MM.1S (cell line): ENCODE results near the gene FCHSD2.
A peak's percentile ranks its signal among the peaks of the same experiment; 100 is the strongest.

Experiments
- DNase-seq: peaks from one replicate; pipeline ENCODE4 v3.0.0-alpha.2; 2015
- H2AFZ ChIP-seq: fragments of 300-600 bp; sonication (generic); 2 replicates; pipeline ENCODE4 v1.6.0; 2016; ENCODE audit warnings: antibody characterized with exemption, low read length
- H3F3A ChIP-seq: fragments of 300-600 bp; sonication (generic); 2 replicates; pipeline ENCODE4 v1.6.1; 2016; ENCODE audit warnings: mild to moderate bottlenecking, antibody characterized with exemption, low read length, moderate library complexity, mixed read lengths; ENCODE audit not compliant: insufficient read depth
- H3K27ac ChIP-seq: fragments of 300-600 bp; sonication (generic); 2 replicates; pipeline ENCODE4 v1.5.1; 2016; ENCODE audit warnings: mild to moderate bottlenecking, low read length
- H3K27me3 ChIP-seq: fragments of 300-600 bp; sonication (generic); replicated peaks from 2 replicates; pipeline ENCODE4 v1.6.0; 2016; ENCODE audit warnings: low read length; ENCODE audit not compliant: insufficient read depth
- H3K36me3 ChIP-seq: fragments of 300-600 bp; sonication (generic); replicated peaks from 2 replicates; pipeline ENCODE4 v1.6.1; 2016; ENCODE audit warnings: mild to moderate bottlenecking, low read length, mixed read lengths; ENCODE audit not compliant: insufficient read depth
- H3K4me1 ChIP-seq: fragments of 300-600 bp; sonication (generic); 2 replicates; pipeline ENCODE4 v1.6.1; 2016; ENCODE audit warnings: low read length, mixed read lengths
- H3K4me2 ChIP-seq: fragments of 300-600 bp; sonication (generic); 2 replicates; pipeline ENCODE4 v1.6.0; 2016; ENCODE audit warnings: low read depth, low read length
- H3K4me3 ChIP-seq: fragments of 300-600 bp; sonication (generic); 2 replicates; pipeline ENCODE4 v1.5.1; 2016; ENCODE audit warnings: low read length, mixed read lengths
- H3K79me2 ChIP-seq: fragments of 300-600 bp; sonication (generic); 2 replicates; pipeline ENCODE4 v1.6.1; 2016; ENCODE audit warnings: mixed run types, low read length, mixed read lengths
- H3K9ac ChIP-seq: fragments of 300-600 bp; sonication (generic); 2 replicates; pipeline ENCODE4 v1.6.1; 2016; ENCODE audit warnings: low read length, mixed read lengths
- H3K9me2 ChIP-seq: fragments of 300-600 bp; sonication (generic); replicated peaks from 2 replicates; pipeline ENCODE4 v1.6.1; 2016; ENCODE audit warnings: mild to moderate bottlenecking, low read length, mixed read lengths; ENCODE audit not compliant: insufficient read depth
- H3K9me3 ChIP-seq: fragments of 300-600 bp; sonication (generic); replicated peaks from 2 replicates; pipeline ENCODE4 v1.6.1; 2016; ENCODE audit warnings: mild to moderate bottlenecking, low read length, mixed read lengths; ENCODE audit not compliant: insufficient read depth
- H4K20me1 ChIP-seq: fragments of 300-600 bp; sonication (generic); 2 replicates; pipeline ENCODE4 v1.6.1; 2016; ENCODE audit warnings: mild to moderate bottlenecking, low read length, moderate library complexity, mixed read lengths; ENCODE audit not compliant: insufficient read depth
- EZH2 ChIP-seq: fragments of 300-600 bp; sonication (generic); optimal IDR thresholded peaks from 2 replicates; pipeline ENCODE3; 2017; ENCODE audit warnings: low read depth, mild to moderate bottlenecking, antibody characterized with exemption, low read length, mixed read lengths
- EZH2phosphoT487 ChIP-seq: fragments of 300-600 bp; sonication (generic); IDR thresholded peaks from 2 replicates; pipeline ENCODE4 v1.6.1; 2018; ENCODE audit warnings: antibody characterized with exemption, low read length
- TF ChIP-seq, protein P1 (sequence below): fragments of 300-600 bp; sonication (generic); IDR thresholded peaks from 2 replicates; pipeline ENCODE4 v1.5.1; 2016; ENCODE audit warnings: antibody characterized with exemption, low read length, mixed read lengths

The FCHSD2 gene

DNA sequence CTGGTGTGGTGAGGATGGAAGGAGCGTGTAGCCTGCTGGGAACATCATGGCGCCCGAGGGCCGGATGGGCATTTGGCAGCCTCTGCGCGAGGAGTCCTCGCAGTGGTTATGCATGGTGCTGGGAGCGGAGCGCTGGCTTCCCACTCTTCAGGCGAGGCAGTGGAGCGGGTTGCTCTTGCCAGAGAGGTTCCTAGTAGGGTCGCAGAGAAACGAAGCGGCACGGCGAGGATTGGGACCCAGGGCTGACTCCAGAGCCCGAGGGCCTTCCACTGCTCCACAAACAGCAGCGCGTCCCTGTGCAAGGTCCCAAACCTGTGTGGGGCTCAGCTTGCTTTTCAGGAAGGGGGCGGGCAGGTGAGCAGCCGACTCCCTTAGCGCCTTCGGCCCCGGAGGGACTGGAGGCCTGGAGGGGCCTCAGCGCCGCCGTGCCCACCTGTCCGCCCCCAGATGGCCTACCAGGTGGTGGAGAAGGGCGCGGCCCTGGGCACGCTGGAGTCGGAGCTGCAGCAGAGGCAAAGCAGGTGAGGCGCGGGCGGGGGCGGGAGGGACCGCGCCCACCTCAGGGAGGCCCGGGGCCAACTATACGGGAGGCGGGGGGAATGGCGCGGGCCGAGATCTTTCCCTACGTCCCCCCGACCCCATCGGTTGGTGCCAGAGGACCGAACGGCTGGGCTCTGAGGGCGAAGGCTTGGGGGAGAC is 320.7 kb downstream of the FCHSD2 start:
- Histone ChIP-seq H3F3A (no peaks in the 10 kb centered on the region; the same call in none of the 2 replicates), H3K36me3 (no peaks in the 10 kb centered on the region), H3K4me1 (peaks cover 2% of the 10 kb centered on the region; the same call in 1 of the 2 replicates), H3K4me2 (peak overlapping the region; percentile 29), H3K79me2 (peaks cover 23% of the 10 kb centered on the region), H4K20me1 (no peaks in the 10 kb centered on the region), H3K9me3 (no peaks in the 10 kb centered on the region), H3K9me2 (no peaks in the 10 kb centered on the region), H3K27ac (no peak overlapping the region), H3K4me3 (no peak overlapping the region), H3K9ac (no peak overlapping the region; the same call in 1 of the 2 replicates), H2AFZ (no peak overlapping the region), H3K27me3 (no peaks in the 10 kb centered on the region)
- TF ChIP-seq EZH2 (no peak), EZH2phosphoT487 (no peak)
- TF ChIP-seq, protein P1, sequence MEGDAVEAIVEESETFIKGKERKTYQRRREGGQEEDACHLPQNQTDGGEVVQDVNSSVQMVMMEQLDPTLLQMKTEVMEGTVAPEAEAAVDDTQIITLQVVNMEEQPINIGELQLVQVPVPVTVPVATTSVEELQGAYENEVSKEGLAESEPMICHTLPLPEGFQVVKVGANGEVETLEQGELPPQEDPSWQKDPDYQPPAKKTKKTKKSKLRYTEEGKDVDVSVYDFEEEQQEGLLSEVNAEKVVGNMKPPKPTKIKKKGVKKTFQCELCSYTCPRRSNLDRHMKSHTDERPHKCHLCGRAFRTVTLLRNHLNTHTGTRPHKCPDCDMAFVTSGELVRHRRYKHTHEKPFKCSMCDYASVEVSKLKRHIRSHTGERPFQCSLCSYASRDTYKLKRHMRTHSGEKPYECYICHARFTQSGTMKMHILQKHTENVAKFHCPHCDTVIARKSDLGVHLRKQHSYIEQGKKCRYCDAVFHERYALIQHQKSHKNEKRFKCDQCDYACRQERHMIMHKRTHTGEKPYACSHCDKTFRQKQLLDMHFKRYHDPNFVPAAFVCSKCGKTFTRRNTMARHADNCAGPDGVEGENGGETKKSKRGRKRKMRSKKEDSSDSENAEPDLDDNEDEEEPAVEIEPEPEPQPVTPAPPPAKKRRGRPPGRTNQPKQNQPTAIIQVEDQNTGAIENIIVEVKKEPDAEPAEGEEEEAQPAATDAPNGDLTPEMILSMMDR: no peak
- DNase-seq: no peak

DNA sequence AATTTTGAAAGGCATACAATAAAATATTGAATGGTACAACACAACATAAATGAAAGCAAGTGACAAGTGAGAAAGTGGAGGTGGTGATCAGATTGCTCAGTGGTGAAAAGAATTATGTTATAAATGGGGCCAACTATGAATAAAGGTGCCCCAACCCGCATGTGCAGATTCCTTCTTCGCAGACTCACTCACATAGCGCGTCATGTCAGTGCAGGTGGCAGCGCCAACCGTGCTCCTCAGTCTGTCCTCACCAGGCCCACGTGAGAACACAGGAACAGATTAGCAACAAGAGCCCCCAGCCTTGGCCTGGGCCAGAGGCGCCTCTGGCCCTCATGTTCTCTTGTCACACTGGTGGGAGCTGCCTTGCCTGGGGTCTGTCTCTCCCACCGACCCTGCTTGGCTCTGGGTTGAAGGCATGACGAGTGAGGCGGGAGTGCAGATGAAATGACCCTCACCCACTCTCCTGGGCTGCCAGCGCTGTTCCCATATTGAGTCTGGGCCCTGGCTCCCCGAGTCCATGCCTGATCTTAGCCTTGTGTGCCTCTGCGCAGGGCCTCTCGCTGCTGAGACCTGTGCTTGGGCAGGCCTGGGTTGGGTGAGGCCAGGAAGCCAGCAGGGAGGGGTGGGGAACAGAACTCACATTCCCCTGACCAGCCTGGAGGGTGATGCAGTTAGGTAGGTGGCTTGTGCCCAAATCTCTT is 321.5 kb downstream of the FCHSD2 start:
- Histone ChIP-seq H3K79me2 (peaks cover 31% of the 10 kb centered on the region), H3K9me2 (no peaks in the 10 kb centered on the region), H3F3A (peaks cover 2% of the 10 kb centered on the region), H3K27ac (no peak overlapping the region), H3K9ac (no peak overlapping the region), H3K4me1 (peaks cover 8% of the 10 kb centered on the region), H4K20me1 (no peaks in the 10 kb centered on the region), H3K4me3 (no peak overlapping the region), H3K9me3 (no peaks in the 10 kb centered on the region), H3K27me3 (no peaks in the 10 kb centered on the region), H3K4me2 (no peak overlapping the region), H3K36me3 (no peaks in the 10 kb centered on the region), H2AFZ (no peak overlapping the region)
- no peak for DNase-seq
- TF ChIP-seq EZH2 (no peak), EZH2phosphoT487 (no peak)
- TF ChIP-seq, protein P1: no peak

DNA sequence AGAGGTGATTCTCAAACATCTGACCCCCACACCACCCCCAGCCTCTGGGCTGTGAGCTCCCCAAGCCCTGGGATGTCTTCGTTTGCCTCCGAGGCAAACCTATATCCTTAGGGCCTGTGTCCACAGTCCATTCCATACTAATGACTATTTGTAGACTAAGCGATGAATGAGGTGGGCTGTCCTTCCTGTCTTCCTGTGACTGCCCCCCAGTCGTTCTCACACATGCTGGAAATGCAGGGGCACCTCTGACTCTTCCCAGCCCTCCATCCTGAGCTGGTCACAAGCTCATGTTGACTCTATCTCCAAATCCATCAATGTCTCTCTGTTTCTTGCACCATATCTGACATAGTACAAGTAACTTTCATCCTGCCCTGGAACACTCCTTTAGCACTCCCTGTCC is 323.1 kb downstream of the FCHSD2 start:
- no peak overlapping the region for H3K27ac ChIP-seq
- TF ChIP-seq, protein P1: no peak
- no peak for TF ChIP-seq EZH2phosphoT487
- TF ChIP-seq EZH2: no peak
- no peaks in the 10 kb centered on the region for H3K36me3 ChIP-seq
- H3K4me1 ChIP-seq: peaks cover 11% of the 10 kb centered on the region
- no peaks in the 10 kb centered on the region for H3K9me3 ChIP-seq
- no peak overlapping the region for H3K4me3 ChIP-seq
- peaks cover 40% of the 10 kb centered on the region for H3K79me2 ChIP-seq
- H3K9ac ChIP-seq: no peak overlapping the region
- no peak for DNase-seq
- H3F3A ChIP-seq: peaks cover 14% of the 10 kb centered on the region
- H3K4me2 ChIP-seq: no peak overlapping the region
- H3K27me3 ChIP-seq: no peaks in the 10 kb centered on the region
- H2AFZ ChIP-seq: no peak overlapping the region
- H4K20me1 ChIP-seq: no peaks in the 10 kb centered on the region
- no peaks in the 10 kb centered on the region for H3K9me2 ChIP-seq
